Stomach (tissue), 4 donors: Measurements from ENCODE around the gene TSPAN15.

Experiments used
- EP300 ChIP-seq: sonication (generic); formaldehyde crosslinking; IDR thresholded peaks from one replicate; pipeline ENCODE4 v1.6.1; 2017; ENCODE audit warnings: antibody characterized with exemption
- POLR2A ChIP-seq, 4 donors: fragments of 450-650 bp; IDR thresholded peaks; one replicate each; pipeline ENCODE4 v1.6.1; 2016; ENCODE audit warnings: antibody characterized with exemption in 4 of 4, control low read depth in 2 of 4, mild to moderate bottlenecking in 1 of 4, moderate library complexity in 1 of 4
- TF ChIP-seq, protein P1 (sequence below), 7 experiments: fragments of 450-650 bp in 4 of 7; fragments of 200-600 bp in 3 of 7; sonication (generic) in 3 of 7; IDR thresholded peaks; one replicate each; pipeline ENCODE4 v1.5.1; 2016 to 2019; ENCODE audit warnings: antibody characterized with exemption in 7 of 7, control low read depth in 2 of 7, mild to moderate bottlenecking in 1 of 7

GRCh38 chr10:69404786-69405185 lies 46.5 kb upstream of the TSPAN15 start:
- TF ChIP-seq POLR2A (IDR thresholded peaks at IDR 0.05): no peak
- TF ChIP-seq, protein P1, sequence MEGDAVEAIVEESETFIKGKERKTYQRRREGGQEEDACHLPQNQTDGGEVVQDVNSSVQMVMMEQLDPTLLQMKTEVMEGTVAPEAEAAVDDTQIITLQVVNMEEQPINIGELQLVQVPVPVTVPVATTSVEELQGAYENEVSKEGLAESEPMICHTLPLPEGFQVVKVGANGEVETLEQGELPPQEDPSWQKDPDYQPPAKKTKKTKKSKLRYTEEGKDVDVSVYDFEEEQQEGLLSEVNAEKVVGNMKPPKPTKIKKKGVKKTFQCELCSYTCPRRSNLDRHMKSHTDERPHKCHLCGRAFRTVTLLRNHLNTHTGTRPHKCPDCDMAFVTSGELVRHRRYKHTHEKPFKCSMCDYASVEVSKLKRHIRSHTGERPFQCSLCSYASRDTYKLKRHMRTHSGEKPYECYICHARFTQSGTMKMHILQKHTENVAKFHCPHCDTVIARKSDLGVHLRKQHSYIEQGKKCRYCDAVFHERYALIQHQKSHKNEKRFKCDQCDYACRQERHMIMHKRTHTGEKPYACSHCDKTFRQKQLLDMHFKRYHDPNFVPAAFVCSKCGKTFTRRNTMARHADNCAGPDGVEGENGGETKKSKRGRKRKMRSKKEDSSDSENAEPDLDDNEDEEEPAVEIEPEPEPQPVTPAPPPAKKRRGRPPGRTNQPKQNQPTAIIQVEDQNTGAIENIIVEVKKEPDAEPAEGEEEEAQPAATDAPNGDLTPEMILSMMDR (IDR thresholded peaks at IDR 0.05): no peak
- TF ChIP-seq EP300: no peak
